GM19455 (cell line): Measurements from ENCODE around the gene DGKQ.
"Not testable (repeated sequence)": the region's sequence is repeated elsewhere in the genome, so short reads cannot be mapped to it uniquely, and the experiment has no call there.

Experiments used
- ATAC-seq: cut with Tn5 transposase; IDR thresholded peaks from one replicate; pipeline ENCODE4 v1.9.1; 2021; ENCODE audit not compliant: unreplicated experiment

The DGKQ gene

GRCh38 chr4:929096-929765, 44.1 kb downstream of the DGKQ start:
- ATAC-seq: no peak

- not testable (repeated sequence) for ATAC-seq
These were observed 45.8 kb downstream of the DGKQ start for GRCh38 chr4:927566-927965.

GRCh38 chr4:926538-926937, 46.8 kb downstream of the DGKQ start:
- no peak for ATAC-seq

- ATAC-seq: no peak
These were observed 47.4 kb downstream of the DGKQ start for GRCh38 chr4:925771-926500.

GRCh38 chr4:925171-925570, 48.2 kb downstream of the DGKQ start:
- ATAC-seq: no peak

- ATAC-seq: peak; percentile 62
These were observed 49.0 kb downstream of the DGKQ start for GRCh38 chr4:924107-925096.

GRCh38 chr4:921830-922331, 51.5 kb downstream of the DGKQ start:
- ATAC-seq: no peak

- ATAC-seq: not testable (repeated sequence)
These were observed 54.2 kb downstream of the DGKQ start for GRCh38 chr4:919004-919680.

GRCh38 chr4:918591-918990, 54.8 kb downstream of the DGKQ start:
- not testable (repeated sequence) for ATAC-seq

- no peak for ATAC-seq
These were observed 55.4 kb downstream of the DGKQ start for GRCh38 chr4:917992-918391.

- ATAC-seq: no peak
These were observed 55.9 kb downstream of the DGKQ start for GRCh38 chr4:917466-917865.

GRCh38 chr4:915595-915994, 57.8 kb downstream of the DGKQ start:
- ATAC-seq: no peak

- no peak for ATAC-seq
These were observed 58.3 kb downstream of the DGKQ start for GRCh38 chr4:915041-915474.

- ATAC-seq: no peak
These were observed 58.8 kb downstream of the DGKQ start for GRCh38 chr4:914531-914930.

GRCh38 chr4:913280-913618, 60.1 kb downstream of the DGKQ start:
- ATAC-seq: no peak

- no peak for ATAC-seq
These were observed 60.7 kb downstream of the DGKQ start for GRCh38 chr4:912548-913279.

- ATAC-seq: no peak
These were observed 61.4 kb downstream of the DGKQ start for GRCh38 chr4:911871-912490.

GRCh38 chr4:911221-911751, 62.1 kb downstream of the DGKQ start:
- ATAC-seq: no peak

- no peak for ATAC-seq
These were observed 62.8 kb downstream of the DGKQ start for GRCh38 chr4:910366-911091.
